Lung (tissue), 12 donors: ENCODE results near the gene EXOC4. TPM values are rescaled to one million over a fixed set of nuclear protein-coding genes. Genes with fewer than 3 reads are reported as not detected.

Experiments used
- ATAC-seq: fragments of 200-7000 bp; cut with Tn5 transposase; one replicate; pipeline ENCODE4 v1.9.1; 2020; ENCODE audit warnings: moderate number of reproducible peaks; ENCODE audit not compliant: insufficient read depth, low FRiP score
- DNase-seq, 3 donors: peaks; one replicate each; pipeline ENCODE4 v3.0.0-alpha.2; 2013 to 2017
- H3K27ac ChIP-seq, 2 donors: one replicate each; pipeline ENCODE4 v1.5.1; 2013; ENCODE audit warnings: mild to moderate bottlenecking in 2 of 2, moderate library complexity in 2 of 2, control low read depth in 1 of 2, inconsistent platforms in 1 of 2, low read depth in 1 of 2, low read length in 1 of 2
- H3K27me3 ChIP-seq, 3 donors: one replicate each; pipeline ENCODE4 v1.5.1; 2013; ENCODE audit warnings: low read length in 2 of 3; ENCODE audit not compliant: control insufficient read depth in 3 of 3, insufficient read depth in 3 of 3
- H3K36me3 ChIP-seq, 4 donors: one replicate each; pipeline ENCODE4 v1.5.1; 2013; ENCODE audit warnings: low read length in 4 of 4, mild to moderate bottlenecking in 1 of 4, moderate library complexity in 1 of 4; ENCODE audit not compliant: control insufficient read depth in 4 of 4, insufficient read depth in 4 of 4
- H3K4me1 ChIP-seq, 5 donors: one replicate each; pipeline ENCODE4 v1.5.1; 2013; ENCODE audit warnings: low read length in 5 of 5, mild to moderate bottlenecking in 2 of 5, moderate library complexity in 1 of 5; ENCODE audit not compliant: control insufficient read depth in 5 of 5, insufficient read depth in 5 of 5
- H3K4me3 ChIP-seq: one replicate; pipeline ENCODE4 v1.5.1; 2013; ENCODE audit warnings: mild to moderate bottlenecking, control low read depth, moderate library complexity
- H3K9ac ChIP-seq, 2 donors: one replicate each; pipeline ENCODE4 v1.5.1; 2013; ENCODE audit warnings: low read length in 2 of 2, control low read depth in 1 of 2; ENCODE audit not compliant: insufficient read depth in 1 of 2
- H3K9me3 ChIP-seq, 4 donors: one replicate each; pipeline ENCODE4 v1.5.1; 2013; ENCODE audit warnings: low read length in 3 of 4, mild to moderate bottlenecking in 1 of 4, moderate library complexity in 1 of 4; ENCODE audit not compliant: control insufficient read depth in 4 of 4, insufficient read depth in 3 of 4
- WGBS, 2 donors: extraction: QIAGEN DNeasy Blood & Tissue Kit; methylation state at CpG; one replicate each; pipeline ENCODE4 v1.1.7; 2013; 5-methylcytosine and 5-hydroxymethylcytosine counted together
- polyA plus RNA-seq, 2 donors: library from polyadenylated mRNA; stranded (reverse); fragments of 200-250 nt; gene quantifications; one replicate each; pipeline ENCODE4 v1.2.1, GENCODE V29; 2013
- total RNA-seq, 2 donors: library from RNA; depleted of rRNA in 1 of 2; stranded (reverse); fragments of >200 nt in 1 of 2; gene quantifications; one replicate each; pipeline ENCODE4 v1.2.1, GENCODE V29; 2014 to 2021
- TF ChIP-seq, protein P1 (sequence below): IDR thresholded peaks from 2 replicates; pipeline ENCODE4 v1.5.1; 2012; ENCODE audit warnings: mild to moderate bottlenecking; ENCODE audit errors: control extremely low read depth, extremely low read depth
- donor health status: control.
- donor health status: control.
- donor health status: Bipolar disorder and iron deficiency.
- donor health status: healthy.
- donor health status: DM: yes; HTN: yes; CAD: no.

The EXOC4 gene
- total and polyA plus RNA-seq, 4 donors, result 10.3 to 232 (median 47.4) TPM

- TF ChIP-seq, protein P1, sequence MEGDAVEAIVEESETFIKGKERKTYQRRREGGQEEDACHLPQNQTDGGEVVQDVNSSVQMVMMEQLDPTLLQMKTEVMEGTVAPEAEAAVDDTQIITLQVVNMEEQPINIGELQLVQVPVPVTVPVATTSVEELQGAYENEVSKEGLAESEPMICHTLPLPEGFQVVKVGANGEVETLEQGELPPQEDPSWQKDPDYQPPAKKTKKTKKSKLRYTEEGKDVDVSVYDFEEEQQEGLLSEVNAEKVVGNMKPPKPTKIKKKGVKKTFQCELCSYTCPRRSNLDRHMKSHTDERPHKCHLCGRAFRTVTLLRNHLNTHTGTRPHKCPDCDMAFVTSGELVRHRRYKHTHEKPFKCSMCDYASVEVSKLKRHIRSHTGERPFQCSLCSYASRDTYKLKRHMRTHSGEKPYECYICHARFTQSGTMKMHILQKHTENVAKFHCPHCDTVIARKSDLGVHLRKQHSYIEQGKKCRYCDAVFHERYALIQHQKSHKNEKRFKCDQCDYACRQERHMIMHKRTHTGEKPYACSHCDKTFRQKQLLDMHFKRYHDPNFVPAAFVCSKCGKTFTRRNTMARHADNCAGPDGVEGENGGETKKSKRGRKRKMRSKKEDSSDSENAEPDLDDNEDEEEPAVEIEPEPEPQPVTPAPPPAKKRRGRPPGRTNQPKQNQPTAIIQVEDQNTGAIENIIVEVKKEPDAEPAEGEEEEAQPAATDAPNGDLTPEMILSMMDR, result no peak
- no peaks in the 10 kb centered on the region for H3K27me3 ChIP-seq
- H3K9me3 ChIP-seq, result no peaks in the 10 kb centered on the region
- no peaks in the 10 kb centered on the region for H3K36me3 ChIP-seq
- H3K4me1 ChIP-seq, result peaks cover 0 to 4% (median 0%) of the 10 kb centered on the region in 5 donors
- no peak overlapping the region for H3K27ac ChIP-seq
- 77 to 84% methylated on average over 3 of the region's 3 CpGs for WGBS, 2 donors
- no peak overlapping the region for H3K4me3 ChIP-seq
- ATAC-seq, result no peak
- DNase-seq, result no peak
- no peak overlapping the region for H3K9ac ChIP-seq
Measured at GRCh38 chr7:133797818-133798520, 545.1 kb downstream of the EXOC4 start.

- Histone ChIP-seq H3K4me3 (no peak overlapping the region), H3K9me3 (no peaks in the 10 kb centered on the region), H3K4me1 (no peaks in the 10 kb centered on the region), H3K36me3 (no peaks in the 10 kb centered on the region), H3K27ac (no peak overlapping the region), H3K27me3 (no peaks in the 10 kb centered on the region), H3K9ac (no peak overlapping the region)
- 82 to 90% methylated on average over 6 of the region's 6 CpGs for WGBS, 2 donors
- ATAC-seq (no peak), DNase-seq (no peak)
- TF ChIP-seq, protein P1, result no peak
Measured at GRCh38 chr7:133801341-133801740, 548.5 kb downstream of the EXOC4 start.

DNA sequence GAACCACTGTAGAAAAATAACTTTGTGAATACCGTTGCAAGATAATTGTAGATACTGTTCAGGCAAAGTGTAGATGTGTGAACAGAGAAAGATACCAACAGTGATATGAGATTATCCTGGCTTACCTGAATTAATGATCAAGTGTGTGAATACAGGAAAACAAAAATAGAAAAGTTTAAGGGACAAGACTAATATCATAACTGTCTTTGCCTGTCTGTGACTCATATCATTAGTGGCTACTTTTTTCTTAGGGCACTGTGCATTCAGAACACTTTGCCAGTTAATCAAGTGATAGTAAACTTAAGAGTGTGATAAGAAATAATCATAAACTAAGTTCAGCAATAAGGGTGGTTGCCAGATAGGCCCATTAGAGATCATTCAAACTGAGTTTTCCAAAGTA is 551.2 kb downstream of the EXOC4 start:
- H3K27ac ChIP-seq, result no peak overlapping the region
- no peak overlapping the region for H3K9ac ChIP-seq
- H3K36me3 ChIP-seq, result no peaks in the 10 kb centered on the region
- TF ChIP-seq, protein P1, result no peak
- H3K27me3 ChIP-seq, result no peaks in the 10 kb centered on the region
- DNase-seq (no peak), ATAC-seq (no peak)
- H3K9me3 ChIP-seq, result no peaks in the 10 kb centered on the region
- H3K4me3 ChIP-seq, result no peak overlapping the region
- peaks cover 0 to 19% (median 0%) of the 10 kb centered on the region in 5 donors for H3K4me1 ChIP-seq
- WGBS, 2 donors, result 82 to 93% methylated on average over 1 of the region's 1 CpG

DNA sequence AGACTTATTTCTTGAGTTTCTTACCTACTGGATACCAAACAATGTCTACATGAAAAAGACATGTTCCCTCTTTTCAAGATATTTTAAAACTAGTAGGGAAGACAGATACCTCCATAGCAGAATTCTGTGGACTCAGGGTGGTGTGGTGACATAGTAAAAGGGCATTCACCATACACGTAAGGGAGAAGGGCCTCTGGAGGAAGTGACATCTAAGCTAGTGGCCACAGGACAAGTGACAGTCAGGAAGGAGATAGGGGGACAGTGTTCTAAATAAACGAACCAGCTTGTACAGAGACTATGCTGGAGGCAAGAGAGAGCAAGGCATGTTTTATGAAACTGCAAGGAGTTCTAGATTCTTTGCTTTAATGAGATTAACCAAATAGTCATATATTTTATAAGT is 552.5 kb downstream of the EXOC4 start:
- WGBS, 2 donors, result 63 to 71% methylated on average over 2 of the region's 2 CpGs
- Histone ChIP-seq H3K27ac (no peak overlapping the region), H3K9me3 (no peaks in the 10 kb centered on the region), H3K4me1 (peaks cover 0 to 19% (median 0%) of the 10 kb centered on the region in 5 donors), H3K27me3 (no peaks in the 10 kb centered on the region), H3K9ac (no peak overlapping the region), H3K36me3 (no peaks in the 10 kb centered on the region), H3K4me3 (no peak overlapping the region)
- DNase-seq (no peak), ATAC-seq (no peak)
- TF ChIP-seq, protein P1, result no peak
